Measurements from ENCODE around the gene SCP2D1.

DNA sequence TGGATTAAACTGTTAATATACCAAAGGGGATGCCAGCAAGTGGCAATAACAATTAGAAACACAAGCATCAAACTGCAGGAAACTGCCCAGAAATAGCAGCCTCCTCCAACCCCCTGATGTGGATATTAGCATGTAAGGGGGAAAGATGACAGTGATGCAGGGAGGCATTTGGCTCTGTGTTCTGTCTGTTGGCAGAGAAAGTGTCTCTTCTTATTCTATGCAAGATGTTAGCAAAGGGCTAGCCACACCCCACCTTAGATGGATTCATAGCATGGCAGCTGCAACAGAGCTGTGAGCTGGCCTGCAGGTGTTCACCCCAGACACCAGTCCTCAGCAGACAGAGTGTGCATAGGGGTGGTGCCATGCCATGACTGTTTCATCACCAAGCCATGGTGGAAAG, 38.0 kb downstream of the SCP2D1 start:
- TF ChIP-seq POLR2A (IDR thresholded peaks at IDR 0.05) (no peak), CTCF (IDR thresholded peaks at IDR 0.05) (no peak), POLR2AphosphoS5 (IDR thresholded peaks at IDR 0.05) (no peak), EP300 (IDR thresholded peaks at IDR 0.05; ENCODE audit: low read depth) (no peak)
